ENCODE results near the gene TMOD2.
A peak's percentile ranks its signal among the peaks of the same experiment; 100 is the strongest.

TMOD2 gene

DNA sequence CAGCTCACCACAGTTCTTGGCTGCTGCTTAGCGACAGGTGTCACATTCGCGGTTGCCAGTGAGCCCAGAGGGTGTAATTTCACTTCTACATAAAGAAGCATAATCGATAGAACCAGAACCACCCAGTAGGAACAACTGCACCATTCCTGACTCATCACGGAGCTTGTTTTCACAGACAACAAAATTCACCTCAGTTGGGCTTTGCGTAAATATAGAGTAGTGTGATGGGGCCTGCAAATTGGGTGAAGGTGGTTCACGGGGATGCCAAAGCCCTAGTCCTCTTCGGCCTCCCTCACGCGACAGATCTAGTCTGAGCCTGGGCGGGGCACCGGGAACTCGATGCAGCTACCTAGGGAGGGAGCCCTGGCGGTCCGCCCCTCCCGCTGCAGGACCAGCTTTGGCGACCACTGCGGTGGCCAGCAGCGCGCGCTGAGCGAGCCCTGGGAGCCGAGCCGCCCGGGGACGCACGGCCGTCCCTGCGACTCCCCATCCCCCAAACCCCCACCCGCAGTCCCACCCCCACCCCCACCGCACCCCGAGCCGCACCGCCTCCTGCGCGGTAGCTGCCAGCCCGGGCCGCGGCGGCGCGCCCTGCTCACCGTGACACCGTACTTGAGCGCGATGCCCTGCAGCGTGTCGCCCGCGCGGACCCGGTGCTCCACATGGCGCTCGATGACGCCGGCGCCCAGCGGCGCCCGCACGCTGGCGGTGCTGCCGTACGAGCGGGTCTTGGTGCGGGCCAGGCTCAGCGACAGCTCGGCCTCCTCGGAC is 14.5 kb upstream of the TMOD2 start:
- no peak for DNase-seq

DNA sequence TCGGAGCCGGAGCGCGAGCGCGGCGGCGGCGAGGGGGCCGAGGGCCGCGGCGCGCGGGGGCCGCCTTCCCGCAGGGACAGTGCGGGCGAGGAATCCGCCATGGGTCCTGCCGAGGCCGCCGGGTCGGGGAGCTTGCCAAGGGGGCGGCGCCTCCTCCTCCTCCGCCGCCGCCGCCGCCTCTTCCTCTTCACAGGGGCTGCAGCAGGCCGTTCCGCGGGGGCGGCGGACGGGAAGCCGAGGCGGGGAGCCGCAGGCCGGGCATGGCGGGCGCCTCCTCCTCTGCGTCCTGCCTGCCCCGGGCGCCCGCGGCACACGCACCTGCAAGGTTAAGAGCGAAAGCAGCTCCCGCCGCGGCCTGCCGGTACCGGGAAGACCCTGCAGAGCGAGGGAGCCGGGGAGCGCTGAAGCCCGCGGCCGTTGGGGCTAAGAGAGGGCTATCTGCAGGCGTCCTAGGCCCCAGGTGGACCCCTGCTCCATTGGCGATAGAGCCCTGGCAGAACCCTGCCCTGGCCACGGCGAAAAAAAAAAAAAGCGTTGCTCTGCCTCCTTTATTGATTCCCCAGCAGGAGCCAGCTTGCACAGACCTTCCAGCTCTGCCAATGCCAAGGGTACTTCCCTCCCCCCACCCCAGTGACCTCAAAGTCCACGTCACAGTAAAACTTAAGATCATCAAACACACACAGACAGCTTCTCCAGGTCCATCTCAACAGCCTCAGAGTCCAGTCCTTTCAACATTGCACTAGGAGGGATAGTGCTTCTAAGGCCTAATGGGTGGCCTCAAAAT is 13.7 kb upstream of the TMOD2 start, which contains the start of gene LYSMD2:
Gene LYSMD2 (minus strand): TSS at position 134 of the 784 bp plus-strand sequence. CDS start 33 bp downstream, at position 101.
- DNase-seq = peak; percentile 77

DNA sequence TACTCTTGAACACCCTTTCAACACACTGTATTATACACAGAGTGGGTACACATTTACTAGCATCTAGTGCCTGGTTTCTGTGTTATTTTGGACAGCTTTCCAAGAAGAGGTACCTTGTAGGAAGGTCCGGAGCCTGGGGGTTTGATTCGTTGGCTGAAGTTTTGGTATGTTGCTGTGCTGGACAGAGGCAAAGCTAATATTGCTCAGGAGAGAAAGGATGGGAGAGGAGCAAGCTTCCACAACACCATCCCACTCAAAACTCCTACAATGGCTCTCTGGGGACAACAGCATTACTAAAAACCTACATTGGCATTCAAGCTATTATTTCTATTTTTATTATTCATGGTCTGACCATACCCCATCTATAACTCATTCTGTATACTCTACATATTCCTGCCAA is 12.8 kb upstream of the TMOD2 start:
- DNase-seq = no peak

DNA sequence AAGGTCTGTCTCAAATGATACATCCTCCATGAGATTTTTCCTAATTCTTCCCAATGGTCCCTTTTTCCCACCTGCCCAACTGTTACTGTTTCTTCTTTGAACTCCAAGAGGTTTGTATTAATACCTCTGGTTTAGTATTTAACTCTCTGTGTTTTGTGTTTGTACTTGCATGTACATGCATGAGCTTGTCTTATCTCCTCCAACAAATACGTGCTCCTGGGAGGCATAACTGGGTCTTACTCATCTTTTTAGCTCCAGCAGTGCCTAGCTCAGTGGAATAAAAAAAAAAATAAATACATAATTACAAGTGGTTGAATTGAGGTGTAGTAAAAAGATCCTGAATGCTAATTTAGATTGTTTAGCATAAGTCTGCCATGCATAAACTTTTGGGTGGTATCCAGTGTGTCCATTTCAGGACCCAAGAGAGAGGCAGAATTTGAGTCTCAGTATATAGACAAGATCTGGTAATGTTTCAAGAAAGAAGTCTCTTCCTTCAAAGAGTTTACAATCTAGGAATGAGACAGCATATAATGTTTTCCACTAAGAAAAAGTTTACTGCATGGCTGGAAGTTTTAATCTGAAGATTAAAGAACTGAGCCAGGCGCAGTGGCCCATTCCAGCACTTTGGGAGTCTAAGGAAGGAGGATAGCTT is 12.2 kb upstream of the TMOD2 start:
- DNase-seq = no peak

DNA sequence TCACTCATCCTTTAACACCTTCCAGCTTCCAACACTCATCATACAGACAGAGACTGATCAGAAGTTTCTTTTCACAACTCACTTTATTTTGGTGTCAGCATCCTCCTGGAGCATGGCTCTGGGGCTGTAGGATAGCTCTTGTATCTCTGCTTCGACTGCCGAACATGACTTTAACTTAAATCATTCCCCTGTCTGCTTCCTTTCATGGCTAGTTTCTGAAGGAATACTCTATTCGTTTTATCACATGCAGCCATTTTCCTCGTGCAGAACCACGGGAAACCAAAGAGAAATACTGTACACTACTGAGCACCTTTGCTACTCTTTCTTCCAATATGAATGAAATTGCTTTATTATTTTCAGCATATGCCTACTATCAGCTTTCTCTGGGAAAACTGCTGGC is 2.1 kb upstream of the TMOD2 start:
- no peak for DNase-seq

DNA sequence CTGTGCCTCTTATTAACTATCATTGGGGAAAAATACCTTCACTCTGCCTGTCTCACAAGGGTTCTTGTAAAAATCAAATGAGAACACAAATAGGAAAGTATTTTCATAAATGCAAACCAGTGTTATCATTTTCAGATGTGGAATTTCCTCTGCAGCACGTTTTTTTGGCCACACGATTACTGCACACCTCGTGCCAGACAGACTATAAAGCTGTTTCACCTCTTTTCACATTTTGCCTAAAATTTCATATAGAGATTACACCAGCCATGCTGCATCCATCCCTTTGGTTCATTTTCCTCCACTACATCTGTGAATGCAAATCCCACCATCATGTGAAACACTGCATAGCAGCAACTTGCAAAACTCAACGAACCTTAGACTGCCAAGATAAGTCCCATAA is 1.2 kb upstream of the TMOD2 start:
- no peak for DNase-seq

DNA sequence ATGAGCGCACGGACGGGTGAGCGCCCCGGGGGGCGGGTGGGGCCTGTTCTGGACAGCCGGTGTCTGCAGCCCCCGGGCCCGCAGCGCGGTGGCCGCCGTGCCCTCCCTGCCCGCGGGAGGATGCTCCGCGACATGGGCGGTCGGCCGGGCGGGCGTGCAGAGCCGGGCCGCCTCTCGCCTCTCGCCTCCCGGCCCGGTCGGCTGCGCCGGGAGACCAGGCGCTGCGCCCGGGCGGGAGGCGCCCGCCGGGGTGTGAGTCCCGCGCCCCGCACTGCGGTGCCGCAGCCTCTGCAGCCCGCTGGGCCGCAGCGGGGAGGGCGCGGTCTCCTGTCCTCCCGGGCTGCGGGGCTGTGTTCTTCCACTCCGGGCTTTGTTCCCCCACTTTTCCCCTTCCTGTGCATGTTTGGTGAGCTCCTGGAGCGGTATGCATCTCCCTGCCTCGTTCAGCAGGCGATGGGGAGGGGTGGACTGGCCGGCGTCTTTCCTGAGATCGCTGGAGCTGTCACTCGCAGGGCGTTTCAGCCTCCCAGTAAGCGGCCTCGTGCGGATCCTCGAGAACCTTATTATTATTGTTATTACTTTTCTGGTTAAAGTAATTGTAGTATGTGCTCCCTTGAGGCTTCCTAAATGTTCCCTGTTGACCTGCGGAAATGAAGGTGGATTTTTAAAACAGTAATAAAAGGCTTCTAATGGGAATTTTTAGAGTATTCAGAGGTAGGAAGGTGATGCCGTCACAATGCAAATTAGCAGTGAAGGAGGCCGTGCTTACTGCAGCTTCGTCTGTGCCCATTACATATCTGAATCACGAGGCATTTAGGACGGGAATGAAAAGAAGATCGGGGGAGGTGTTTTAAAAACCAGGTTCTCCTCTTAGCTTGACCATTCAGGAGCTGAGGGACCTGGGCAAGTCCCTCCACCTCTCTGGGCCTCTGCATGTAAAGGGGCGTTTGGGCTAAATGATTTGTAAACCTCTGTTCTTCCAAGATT is 593 bp downstream of the TMOD2 start:
- no peak for DNase-seq

DNA sequence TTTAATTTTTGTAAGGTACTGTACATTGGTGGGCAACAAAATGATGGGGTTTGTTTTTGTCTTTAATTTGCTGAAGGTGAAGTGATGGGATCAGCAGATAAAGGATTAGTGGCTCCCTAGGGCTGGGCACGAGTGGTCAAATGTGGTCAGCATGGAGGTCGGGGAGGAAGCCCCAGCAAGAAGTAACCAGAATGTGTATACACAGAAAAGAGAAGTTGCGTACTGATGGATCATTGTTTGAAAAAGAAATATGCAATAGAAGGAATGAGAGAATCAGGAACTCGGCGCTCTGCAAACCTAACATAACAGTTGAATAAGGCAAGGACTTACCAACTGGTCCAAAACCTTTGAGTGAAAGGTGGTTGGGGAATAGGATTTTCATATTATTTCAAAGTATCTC is 1.5 kb downstream of the TMOD2 start:
- no peak for DNase-seq

DNA sequence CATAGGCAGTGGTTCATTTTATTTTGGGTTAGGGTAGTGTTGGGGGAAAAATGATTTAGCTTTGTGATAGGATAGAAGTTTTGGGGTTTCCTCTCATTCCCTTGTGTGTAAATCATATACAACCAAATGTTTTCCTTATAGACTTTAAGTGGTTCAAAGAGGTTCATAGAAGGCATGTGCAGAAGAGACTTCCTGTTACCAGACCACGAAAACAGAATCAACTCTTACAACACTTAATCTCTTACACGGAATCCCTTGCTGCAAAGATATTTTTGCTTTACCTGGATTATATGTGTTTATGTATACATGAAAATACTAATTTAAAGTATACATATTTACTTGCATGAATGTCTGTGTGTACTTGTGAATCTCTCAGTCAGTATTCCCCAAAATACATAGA is 2.9 kb downstream of the TMOD2 start:
- DNase-seq = no peak

DNA sequence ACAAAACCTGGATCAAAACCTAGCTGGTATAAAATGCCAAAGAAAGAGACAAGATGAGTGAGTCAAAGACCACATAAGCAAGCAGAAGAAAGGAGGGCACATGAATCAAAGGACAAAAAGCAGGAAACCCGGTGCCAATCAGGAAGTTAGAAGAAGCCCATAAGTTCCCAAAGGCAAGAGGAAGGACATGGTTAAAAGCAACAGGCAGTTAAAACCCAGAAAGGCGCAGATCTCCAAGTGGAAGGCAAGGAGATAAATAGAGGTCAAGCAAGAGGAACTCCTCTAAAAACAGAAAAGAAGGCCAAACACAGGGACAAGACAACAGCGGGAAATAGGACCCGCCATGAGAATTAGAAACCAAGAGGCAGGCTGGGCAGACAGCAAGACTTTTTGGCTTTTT is 4.4 kb downstream of the TMOD2 start:
- DNase-seq = peak; percentile 26

DNA sequence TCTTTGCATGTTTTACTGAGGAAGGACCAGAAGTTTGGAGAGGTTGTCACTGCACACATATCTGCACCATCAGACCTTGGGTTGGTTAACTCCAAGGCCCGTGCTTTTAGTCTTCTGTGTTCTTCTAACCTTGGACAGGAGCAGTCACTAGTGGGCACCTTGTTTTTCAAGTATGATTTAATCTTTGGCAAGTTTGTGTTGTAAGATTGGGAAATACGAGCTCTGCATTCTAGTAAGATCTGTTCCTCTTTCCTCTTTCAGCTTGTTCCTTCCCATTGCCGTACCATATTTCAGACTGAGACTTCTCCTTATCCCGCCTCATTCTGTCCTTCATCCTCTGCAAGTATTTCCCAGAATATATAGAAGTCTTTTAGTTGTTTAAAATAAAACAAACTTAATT is 5.1 kb downstream of the TMOD2 start:
- DNase-seq = no peak

DNA sequence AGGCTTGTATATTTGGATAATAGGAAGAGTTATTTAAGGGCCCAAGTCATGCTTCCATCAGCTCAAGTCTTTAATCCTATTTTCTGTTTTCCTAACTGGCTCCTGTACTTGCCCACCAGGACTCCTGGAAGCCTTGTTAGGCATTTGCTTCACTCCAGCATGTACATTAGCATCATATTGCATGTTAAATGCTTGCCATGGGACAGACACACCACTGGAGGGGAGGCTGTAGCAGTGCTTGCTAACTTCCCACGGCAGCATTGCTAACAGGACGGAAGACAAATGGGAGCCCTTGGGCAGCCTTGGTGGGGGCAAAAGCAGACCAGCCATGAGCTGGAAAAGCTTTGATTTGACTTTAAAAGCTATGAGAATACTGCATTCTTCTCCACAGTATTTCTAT is 6.1 kb downstream of the TMOD2 start:
- DNase-seq = no peak

DNA sequence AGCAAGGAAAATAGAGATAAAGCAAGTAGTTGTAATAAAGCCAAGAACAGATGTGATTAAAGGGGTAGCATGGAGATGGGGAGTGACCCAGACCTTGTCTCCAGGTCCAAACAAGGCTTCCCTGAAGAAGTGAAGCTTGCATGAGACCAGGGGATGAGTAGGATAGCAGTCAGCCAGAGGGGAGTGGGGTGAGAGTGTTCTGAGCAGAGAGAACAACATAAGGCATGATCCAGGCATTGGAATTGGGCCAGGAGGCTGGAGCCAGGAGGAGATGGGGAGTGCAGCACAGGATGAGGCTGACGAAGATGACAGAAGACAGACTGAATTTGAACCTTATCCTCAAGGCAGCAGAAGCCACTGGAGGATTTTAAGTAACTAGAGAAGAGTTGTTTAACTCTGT is 7.2 kb downstream of the TMOD2 start:
- DNase-seq = no peak

DNA sequence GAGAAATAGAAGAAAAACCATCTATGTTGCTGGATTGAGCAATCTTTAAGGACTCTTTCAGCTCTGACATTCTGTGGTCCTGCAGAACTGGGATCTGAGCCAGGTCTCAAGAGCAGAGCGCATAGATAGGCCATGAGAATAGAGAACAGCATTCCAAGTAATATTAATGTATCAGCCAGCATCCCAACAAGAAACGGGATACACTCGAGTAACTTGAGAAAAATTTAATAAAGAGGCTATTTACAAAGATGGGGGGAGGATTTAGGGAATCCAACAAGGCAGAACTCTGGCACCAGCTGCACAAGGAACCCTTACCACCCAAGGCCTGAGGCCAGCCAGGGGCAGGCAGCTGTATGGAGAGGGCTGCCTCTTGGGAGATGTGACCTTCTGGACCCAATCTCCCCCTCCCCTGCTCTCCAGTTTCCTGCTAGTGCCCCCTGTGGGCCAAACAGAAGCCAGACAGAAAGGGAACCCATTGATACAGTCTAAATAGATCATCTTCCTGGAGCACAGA is 8.2 kb downstream of the TMOD2 start:
- no peak for DNase-seq

DNA sequence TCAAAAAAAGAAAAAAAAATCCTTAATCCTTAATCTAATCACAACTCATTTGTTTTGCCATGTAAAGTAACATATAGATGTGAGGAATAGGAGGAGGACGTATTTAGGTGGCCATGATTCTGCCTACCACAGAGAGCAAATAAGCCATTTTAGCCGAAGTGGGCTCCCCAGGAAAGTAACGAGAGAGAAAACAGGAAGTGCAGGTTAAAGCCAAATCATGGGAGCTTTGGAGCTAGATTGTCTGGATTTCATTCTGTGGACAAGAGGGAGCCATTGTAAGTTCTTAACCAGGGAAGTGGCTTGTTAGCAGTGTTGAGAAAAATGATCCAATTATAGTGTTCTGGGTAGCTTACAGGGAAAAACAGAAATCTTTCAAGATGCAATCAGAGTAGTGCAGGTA is 9.4 kb downstream of the TMOD2 start:
- DNase-seq = no peak

DNA sequence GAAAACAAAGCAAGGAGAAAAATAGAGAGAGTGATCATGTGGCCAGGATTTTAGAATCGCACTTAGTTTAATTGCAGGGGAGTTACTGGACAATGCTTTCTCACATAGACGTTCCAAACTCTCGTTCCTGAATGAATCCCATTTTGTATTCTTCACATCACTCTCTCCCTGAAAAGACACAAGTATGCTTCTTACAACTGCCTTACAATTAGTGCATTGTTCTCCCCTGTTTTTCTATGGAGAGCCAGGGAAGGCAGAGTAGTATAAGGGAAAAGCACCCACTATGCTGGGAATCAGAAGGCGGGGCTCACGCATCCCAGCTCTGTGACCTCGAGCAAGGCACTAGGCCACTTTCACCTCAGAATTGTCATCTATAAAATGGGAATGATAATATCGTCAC is 14.4 kb downstream of the TMOD2 start:
- DNase-seq = no peak

DNA sequence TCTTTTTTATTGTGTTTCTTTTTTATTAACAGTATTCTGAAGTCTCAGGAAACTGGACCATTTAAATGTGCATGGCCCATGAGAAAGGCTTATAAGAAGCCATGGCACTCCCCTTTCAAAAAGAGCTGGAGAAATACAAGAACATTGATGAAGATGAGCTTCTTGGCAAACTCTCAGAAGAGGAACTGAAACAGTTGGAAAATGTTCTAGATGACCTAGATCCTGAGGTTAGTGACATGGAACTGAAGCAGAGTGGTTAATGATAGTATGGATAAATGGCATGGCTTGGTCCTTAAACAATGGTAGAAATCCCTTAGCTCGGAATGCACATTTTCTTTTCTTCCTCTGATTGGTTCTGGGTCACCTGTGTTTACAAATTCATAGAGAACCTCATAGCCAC is 14.9 kb downstream of the TMOD2 start:
- no peak for DNase-seq

DNA sequence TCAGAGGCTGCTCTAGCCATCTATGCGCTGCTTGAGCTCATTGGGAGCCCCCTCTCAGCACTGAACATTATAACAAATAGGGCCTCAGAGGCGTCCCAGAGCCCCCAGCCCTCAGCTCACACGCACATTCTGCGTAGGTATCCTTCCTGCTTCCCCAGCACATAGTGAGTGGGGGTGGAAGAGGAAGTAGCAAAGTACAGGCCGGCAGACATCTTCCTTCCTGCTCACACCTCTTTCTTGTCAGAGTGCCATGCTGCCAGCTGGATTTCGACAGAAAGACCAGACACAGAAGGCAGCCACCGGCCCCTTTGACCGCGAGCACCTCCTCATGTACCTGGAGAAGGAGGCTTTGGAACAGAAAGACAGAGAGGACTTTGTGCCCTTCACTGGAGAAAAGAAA is 16.6 kb downstream of the TMOD2 start:
- DNase-seq = peak; percentile 20

DNA sequence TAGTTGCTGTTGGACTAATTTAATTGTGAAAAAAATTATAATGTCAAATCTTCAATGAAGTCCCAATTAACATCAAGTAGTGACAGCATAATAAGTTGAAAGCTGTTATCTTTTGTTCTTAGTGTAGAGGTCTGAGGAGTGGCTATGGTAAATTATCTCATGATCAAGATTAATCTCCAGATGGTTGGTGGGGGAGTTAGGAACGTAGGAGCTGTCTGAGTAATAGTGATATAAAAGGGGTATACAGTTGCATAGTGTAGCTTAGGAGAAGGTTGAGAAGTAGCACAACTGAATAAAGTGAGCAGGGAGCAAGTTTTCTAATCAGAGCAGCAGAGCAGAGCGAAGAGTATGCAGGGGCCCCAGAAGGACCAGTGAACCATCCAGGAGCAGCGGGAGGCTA is 19.5 kb downstream of the TMOD2 start:
- DNase-seq = no peak

DNA sequence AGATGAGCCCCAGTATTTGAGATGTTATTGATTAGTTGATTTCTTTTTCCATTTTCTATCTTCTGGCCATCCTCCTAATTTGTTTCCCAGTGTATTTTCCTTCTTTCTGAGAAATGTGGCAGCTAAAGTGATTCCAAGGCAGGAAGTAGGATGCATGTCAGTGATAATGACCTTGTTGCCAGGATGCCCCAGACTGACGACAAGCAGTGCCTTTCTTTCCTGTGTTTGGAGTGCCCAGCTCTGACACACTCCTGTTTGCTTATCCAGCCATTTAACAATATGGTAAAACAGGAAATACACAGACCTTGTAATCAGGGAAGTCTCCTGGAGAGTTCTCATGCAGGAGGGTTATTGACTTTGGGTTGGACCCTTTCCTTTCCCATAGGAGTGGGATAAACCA is 20.4 kb downstream of the TMOD2 start:
- no peak for DNase-seq

DNA sequence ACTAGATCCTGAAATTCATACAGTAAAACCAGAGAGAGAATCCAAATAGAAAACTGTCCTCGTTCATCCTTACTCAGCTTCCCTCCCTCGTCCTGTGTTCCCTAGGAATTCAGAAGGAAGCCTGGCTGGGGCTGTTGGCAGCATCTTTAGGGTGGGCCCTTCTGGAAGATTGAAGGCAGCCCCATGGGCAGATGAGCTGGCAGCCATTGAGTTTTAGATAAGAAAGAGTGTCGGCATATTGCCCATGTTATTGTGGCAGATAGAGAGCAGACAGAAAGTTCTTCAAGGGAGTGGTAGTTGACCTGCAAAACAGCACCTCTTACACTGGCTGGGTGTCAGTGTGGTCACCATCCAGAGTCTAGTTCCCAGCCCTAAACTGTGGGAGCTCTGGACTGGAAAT is 23.5 kb downstream of the TMOD2 start:
- DNase-seq = no peak

All from GDM1 (cell line).